HUES64 (cell line): ENCODE measurements around the gene MKLN1.
"Not testable (repeated sequence)": the region's sequence is repeated elsewhere in the genome, so short reads cannot be mapped to it uniquely, and the experiment has no call there.

Experiments
- H3K27ac ChIP-seq: 2 replicates; pipeline ENCODE4 v1.7.0; 2013; ENCODE audit warnings: low read depth, low read length, inconsistent platforms
- H3K27me3 ChIP-seq: 2 replicates; pipeline ENCODE4 v1.6.1; 2013; ENCODE audit warnings: mild to moderate bottlenecking, low read length; ENCODE audit not compliant: insufficient read depth
- H3K36me3 ChIP-seq: 2 replicates; pipeline ENCODE4 v1.6.1; 2013; ENCODE audit warnings: mild to moderate bottlenecking, low read length; ENCODE audit not compliant: insufficient read depth
- H3K4me1 ChIP-seq: 2 replicates; pipeline ENCODE4 v1.6.1; 2013; ENCODE audit warnings: mild to moderate bottlenecking, low read length, moderate library complexity; ENCODE audit not compliant: insufficient read depth
- H3K4me3 ChIP-seq: 2 replicates; pipeline ENCODE4 v1.5.1; 2013; ENCODE audit warnings: mild to moderate bottlenecking, low read length, moderate library complexity
- H3K9ac ChIP-seq: 2 replicates; pipeline ENCODE4 v1.6.1; 2013; ENCODE audit warnings: mild to moderate bottlenecking, low read depth, low read length
- H3K9me3 ChIP-seq: 2 replicates; pipeline ENCODE4 v1.6.1; 2013; ENCODE audit warnings: low read depth, low read length; ENCODE audit not compliant: insufficient read depth
- WGBS: fragments of 150-250, 120-280 bp; methylation state at CpG from one replicate; pipeline ENCODE4 v1.1.7; 2013; ENCODE audit warnings: missing lambda C conversion rate; 5-methylcytosine and 5-hydroxymethylcytosine counted together

MKLN1 gene

DNA sequence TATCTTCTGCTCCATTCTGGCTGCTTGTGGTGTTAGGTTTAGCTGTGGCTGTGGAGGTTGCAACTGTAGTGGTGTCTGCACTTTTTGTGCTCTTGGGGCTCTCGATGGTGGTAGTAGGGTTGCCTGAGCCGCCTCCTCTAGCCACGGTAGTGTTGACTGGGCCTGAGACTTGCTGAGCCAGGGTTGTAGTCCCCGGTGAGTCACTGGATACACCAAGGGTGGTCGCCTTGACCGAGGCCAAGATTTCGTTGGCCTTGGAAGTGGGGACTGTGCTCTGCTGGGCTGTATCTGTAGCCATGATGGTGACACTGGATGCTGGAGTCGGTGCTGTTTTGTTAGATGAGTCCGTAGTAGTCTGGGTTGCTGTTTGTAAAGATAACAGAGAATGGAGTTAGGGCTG, 183.4 kb downstream of the MKLN1 start:
- H3K4me3 ChIP-seq, result no peak overlapping the region
- H3K36me3 ChIP-seq, result peaks cover 68% of the 10 kb centered on the region
- peaks cover 11% of the 10 kb centered on the region for H3K4me1 ChIP-seq
- no peak overlapping the region; the same call in 1 of the 2 replicates for H3K9ac ChIP-seq
- H3K27ac ChIP-seq, result no peak overlapping the region
- H3K9me3 ChIP-seq, result no peaks in the 10 kb centered on the region
- 83% methylated on average over 9 of the region's 9 CpGs for WGBS
- no peaks in the 10 kb centered on the region for H3K27me3 ChIP-seq

DNA sequence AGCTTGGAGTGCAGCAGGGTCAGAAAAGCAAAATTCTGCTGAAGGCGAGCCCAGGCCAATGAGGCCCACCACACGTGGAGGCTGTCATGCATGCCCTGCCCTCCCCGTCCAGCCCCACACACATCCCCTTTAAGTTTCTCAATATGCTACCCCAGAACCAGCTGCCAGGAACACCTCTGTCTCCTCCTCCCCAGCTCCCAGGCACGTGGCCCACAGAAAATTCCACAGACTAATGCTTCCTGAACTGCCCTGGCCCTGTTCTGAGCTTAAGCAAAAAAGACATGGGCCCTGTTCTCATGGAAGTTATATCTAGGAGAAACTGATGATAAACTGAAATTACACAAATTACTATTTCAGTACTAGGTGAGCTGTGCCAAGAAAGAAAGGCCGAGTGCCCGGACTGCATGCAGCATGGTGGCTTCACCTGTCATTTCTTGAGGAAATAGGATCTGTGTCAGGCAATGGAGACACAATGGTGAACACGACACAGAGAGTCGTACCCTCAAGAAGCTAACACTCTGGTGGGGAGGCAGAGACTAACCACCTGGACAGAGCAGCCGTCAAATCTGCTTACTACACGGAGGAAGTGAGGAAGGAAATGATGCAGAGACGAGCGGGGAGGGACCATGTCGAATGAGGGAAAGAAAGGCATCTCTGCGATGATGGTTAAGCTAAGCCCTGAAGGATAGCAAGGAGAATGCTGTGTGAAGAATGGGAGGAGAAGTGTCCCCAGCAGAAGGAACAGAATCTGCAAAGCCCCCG, 184.3 kb downstream of the MKLN1 start:
- WGBS, result 93% methylated on average over 15 of the region's 15 CpGs
- no peak overlapping the region for H3K9ac ChIP-seq
- H3K9me3 ChIP-seq, result no peaks in the 10 kb centered on the region
- no peak overlapping the region for H3K27ac ChIP-seq
- peaks cover 11% of the 10 kb centered on the region for H3K4me1 ChIP-seq
- H3K4me3 ChIP-seq, result no peak overlapping the region
- peaks cover 64% of the 10 kb centered on the region for H3K36me3 ChIP-seq
- no peaks in the 10 kb centered on the region for H3K27me3 ChIP-seq

DNA sequence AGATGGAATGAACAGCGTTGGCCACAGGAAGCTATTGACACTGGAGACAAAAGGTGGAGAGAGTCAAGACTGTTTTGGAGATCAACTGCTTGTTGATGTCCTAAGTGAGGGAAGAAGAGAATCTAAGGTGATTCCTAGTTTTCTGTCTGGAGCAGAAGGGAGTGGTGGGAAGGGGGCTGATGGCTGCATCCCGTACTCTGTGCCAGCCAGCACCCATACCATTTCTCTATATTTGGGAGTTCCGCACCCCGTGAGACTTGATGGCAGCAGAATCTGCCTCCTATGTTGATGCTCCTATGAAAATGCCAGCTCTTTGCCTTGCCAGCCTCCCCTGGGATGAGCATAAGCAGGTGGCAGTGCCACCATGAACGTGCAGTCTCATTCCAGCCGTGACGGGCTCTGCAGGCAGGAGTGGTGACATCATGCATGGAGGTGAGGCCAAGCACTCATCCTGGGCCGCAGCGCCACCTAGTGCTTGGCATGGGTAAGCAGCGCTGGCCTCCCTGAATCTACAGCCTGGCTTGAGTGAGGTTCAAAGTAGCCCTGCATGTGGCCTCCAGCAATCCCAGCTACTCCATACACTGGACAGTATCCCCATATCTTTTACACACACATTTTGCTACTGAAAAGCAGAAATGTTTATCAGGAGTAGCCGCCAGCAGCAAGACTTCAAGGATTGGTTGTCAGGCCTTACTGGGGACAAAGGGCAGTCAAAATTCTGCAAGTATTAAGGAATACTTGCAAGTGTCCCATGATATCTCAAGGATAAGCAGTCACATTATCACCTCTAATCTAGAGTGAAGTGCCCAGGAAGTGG, 185.8 kb downstream of the MKLN1 start:
- peaks cover 16% of the 10 kb centered on the region for H3K4me1 ChIP-seq
- no peaks in the 10 kb centered on the region for H3K27me3 ChIP-seq
- H3K9ac ChIP-seq, result no peak overlapping the region
- 43% methylated on average over 11 of the region's 11 CpGs for WGBS
- peaks cover 62% of the 10 kb centered on the region for H3K36me3 ChIP-seq
- peak overlapping the region; percentile 53; the same call in 1 of the 2 replicates for H3K27ac ChIP-seq
- H3K4me3 ChIP-seq, result no peak overlapping the region
- no peaks in the 10 kb centered on the region for H3K9me3 ChIP-seq

DNA sequence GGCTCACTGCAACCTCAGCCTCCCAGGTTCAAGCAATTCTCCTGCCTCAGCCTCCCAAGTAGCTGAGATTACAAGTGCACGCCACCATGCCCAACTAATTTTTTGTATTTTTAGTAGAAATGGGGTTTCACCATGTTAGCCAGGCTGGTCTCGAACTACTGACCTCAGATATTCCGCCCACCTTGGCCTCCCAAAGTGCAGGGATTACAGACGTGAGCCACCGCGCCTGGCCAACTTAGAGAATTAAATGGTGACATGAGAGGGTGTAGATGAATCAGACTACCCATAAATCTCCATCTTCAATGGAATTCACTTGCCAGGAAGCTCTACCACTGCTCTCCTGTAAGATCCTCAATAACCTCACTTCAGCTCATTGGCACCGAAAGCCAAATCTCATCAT, 187.8 kb downstream of the MKLN1 start:
- Histone ChIP-seq H3K36me3 (peaks cover 53% of the 10 kb centered on the region), H3K27ac (peak overlapping the region; percentile 32; the same call in 1 of the 2 replicates), H3K4me1 (peaks cover 31% of the 10 kb centered on the region)
- H3K4me3 ChIP-seq, H3K27me3 ChIP-seq, H3K9ac ChIP-seq, H3K9me3 ChIP-seq: not testable (repeated sequence)
- 95% methylated on average over 7 of the region's 7 CpGs for WGBS

DNA sequence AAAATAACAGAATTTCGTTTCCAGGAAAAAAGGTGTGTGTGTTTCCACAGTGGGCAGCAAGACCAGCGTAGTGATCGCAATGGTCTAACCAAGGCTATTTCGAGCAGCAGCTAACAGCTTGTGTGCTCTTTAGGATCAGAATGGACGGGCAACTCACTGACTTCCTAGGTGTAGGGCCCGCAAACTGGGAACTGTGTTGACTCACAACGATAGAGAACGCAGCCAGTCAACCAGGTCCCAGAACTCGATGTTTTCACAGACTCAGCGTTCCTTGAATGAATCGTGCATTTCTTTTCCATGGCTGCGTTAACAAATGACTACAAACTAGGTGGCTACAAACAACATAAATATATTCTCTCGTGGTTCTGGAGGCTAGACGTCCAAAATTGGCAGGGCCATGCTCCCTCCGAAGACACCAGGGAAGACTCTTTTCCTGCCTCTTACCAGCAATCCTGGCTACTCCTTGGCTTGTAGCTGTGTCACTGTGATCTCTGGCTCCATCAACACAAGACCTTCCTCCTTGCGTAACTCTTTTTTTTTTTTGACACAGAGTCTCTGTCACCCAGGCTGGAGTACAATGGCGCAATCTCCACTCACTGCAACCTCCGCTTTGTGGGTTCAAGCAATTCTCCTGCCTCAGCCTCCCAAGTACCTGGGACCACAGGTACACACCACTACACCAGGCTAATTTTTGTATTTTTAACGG, 189.7 kb downstream of the MKLN1 start:
- 93% methylated on average over 19 of the region's 19 CpGs for WGBS
- Histone ChIP-seq H3K9ac (no peak overlapping the region), H3K4me3 (no peak overlapping the region), H3K36me3 (peaks cover 36% of the 10 kb centered on the region), H3K27me3 (no peaks in the 10 kb centered on the region), H3K9me3 (no peaks in the 10 kb centered on the region), H3K4me1 (peaks cover 45% of the 10 kb centered on the region), H3K27ac (no peak overlapping the region)

DNA sequence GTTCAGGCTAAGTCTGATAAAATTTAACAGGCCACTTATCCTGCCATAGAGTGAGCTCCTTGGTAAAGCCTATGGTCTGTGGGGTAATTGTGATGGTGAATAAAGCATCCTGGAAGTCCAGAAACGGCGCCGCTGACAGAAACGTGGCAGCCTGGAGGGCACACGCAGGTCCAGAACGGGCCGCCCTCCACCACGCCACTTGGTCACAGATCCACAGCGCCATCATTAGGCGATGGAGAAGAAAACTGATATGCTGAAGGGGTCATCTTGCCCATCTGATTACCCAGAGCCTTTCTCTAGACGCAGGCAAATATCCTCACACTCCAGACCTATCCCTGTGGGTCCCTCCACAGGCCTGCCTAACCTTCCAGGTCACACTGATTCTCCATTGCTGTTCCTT, 190.9 kb downstream of the MKLN1 start:
- Histone ChIP-seq H3K9me3 (no peaks in the 10 kb centered on the region), H3K36me3 (peaks cover 28% of the 10 kb centered on the region; the same call in 1 of the 2 replicates), H3K27ac (0 out of 2 replicates have a peak overlapping the region, but pooled peaks have one; percentile 36), H3K4me1 (peaks cover 47% of the 10 kb centered on the region), H3K4me3 (no peak overlapping the region), H3K27me3 (no peaks in the 10 kb centered on the region), H3K9ac (no peak overlapping the region)
- WGBS, result 95% methylated on average over 11 of the region's 11 CpGs

DNA sequence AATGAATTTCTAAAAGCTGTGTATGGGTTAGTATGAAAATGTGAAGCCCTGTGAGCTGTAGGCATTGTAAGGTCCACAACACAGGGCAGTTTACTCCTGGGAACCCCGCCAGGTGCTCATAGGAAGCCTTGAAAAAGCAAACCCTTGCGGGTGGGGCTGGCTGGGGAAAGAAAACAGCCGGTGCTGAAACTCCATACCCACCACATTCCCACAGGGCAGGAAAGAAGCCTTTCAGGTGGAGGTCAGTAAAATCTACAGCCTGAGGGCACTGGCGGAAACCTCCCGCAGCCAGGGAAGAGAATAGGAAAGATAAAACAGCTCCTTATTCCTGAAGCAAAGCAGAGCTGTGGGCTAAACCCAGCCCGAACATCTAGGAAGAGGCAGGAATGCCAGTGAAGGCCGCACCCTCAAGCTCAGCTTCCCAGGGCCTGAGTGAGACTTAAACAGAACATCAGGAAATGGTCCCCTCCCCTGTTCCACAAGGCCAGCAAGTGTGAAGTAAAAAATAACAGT, 194.0 kb downstream of the MKLN1 start:
- Histone ChIP-seq H3K4me1 (peaks cover 62% of the 10 kb centered on the region), H3K9me3 (no peaks in the 10 kb centered on the region), H3K36me3 (peaks cover 37% of the 10 kb centered on the region; the same call in 1 of the 2 replicates), H3K27me3 (no peaks in the 10 kb centered on the region), H3K4me3 (no peak overlapping the region), H3K9ac (no peak overlapping the region), H3K27ac (peak overlapping the region; percentile 9; the same call in 1 of the 2 replicates)
- whole genome bisulfite sequencing, result 54% methylated on average over 7 of the region's 7 CpGs

DNA sequence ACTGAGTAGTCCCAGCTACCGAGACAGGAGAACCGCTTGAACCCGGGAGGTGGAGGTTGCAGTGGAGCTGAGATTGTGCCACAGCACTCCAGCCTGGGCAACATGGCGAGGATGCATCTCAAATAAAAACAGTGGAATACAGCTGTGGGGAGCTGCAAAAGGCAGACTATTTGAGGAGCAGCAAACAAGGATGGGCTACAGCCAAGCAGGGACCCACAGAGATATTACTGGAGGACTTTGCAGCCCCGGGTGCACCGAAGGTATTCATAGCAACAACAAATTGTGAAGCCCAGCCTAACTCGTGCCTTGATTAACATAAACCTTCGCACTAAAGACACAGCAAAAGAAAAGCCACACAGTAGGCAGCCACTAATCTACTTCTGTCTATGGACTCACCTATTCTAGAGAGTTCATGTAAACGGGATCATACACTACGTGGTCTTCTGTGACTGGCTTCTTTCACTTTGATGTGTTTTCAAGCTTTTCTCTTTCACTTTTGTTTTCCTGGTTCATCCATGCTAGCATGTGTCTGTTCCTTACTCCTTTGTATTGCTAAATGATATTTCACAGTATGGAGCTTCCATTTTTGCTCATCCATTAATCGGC, 194.8 kb downstream of the MKLN1 start:
- WGBS, result 66% methylated on average over 11 of the region's 11 CpGs
- Histone ChIP-seq H3K27ac (peak overlapping the region; percentile 3; the same call in 1 of the 2 replicates), H3K9me3 (no peaks in the 10 kb centered on the region), H3K4me1 (peaks cover 67% of the 10 kb centered on the region), H3K36me3 (peaks cover 36% of the 10 kb centered on the region; the same call in 1 of the 2 replicates), H3K9ac (no peak overlapping the region), H3K4me3 (no peak overlapping the region), H3K27me3 (no peaks in the 10 kb centered on the region)

DNA sequence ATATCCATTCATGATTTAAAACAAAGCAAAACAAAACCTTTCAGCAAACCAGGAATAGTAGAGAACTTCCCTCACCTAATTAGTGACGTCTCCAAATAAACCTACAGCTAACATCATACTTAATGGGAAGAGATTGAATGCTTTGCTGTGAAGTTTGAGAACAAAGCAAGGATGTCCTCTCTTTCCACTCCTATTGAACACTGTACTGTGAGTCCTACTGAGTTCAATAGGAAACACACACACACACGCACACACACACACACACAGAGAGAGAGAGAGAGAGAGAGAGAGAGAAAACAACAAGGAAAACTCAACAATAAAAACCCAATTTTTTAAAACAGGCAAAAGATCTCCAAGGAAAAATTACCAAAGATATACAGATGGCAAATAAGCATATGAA, 196.4 kb downstream of the MKLN1 start:
- peaks cover 61% of the 10 kb centered on the region for H3K4me1 ChIP-seq
- no peak overlapping the region for H3K27ac ChIP-seq

DNA sequence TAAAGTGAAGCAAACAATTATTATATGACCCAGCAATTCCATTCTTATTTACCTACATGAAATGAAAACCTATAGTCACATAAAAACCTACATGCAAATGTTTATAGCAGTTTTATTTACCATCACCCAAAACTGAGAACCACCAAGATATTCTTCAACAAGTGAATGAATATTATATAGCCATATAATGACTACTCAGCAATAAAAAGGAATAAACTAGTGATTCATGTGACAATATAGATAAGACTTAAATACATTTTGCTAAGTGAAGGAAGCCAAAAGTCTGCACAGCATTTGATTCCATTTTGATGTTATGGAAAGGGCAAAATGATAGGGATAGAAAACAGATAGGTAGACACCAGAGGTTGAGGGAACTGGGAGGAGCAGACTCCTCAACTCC, 197.0 kb downstream of the MKLN1 start:
- H3K4me1 ChIP-seq, result peaks cover 61% of the 10 kb centered on the region
- H3K27ac ChIP-seq, result no peak overlapping the region
- H3K36me3 ChIP-seq, result peaks cover 39% of the 10 kb centered on the region; the same call in 1 of the 2 replicates
- no peaks in the 10 kb centered on the region for H3K9me3 ChIP-seq
- H3K4me3 ChIP-seq, result no peak overlapping the region
- H3K9ac ChIP-seq, result no peak overlapping the region
- no peaks in the 10 kb centered on the region for H3K27me3 ChIP-seq

More for the DNA sequence above, 196.4 kb downstream of the MKLN1 start:
- H3K36me3 ChIP-seq, result peaks cover 34% of the 10 kb centered on the region; the same call in 1 of the 2 replicates
- no peaks in the 10 kb centered on the region for H3K9me3 ChIP-seq
- H3K27me3 ChIP-seq, result no peaks in the 10 kb centered on the region
- 100% methylated on average over 1 of the region's 2 CpGs for WGBS
- H3K4me3 ChIP-seq, result no peak overlapping the region
- H3K9ac ChIP-seq, result no peak overlapping the region
